Right ventricle myocardium superior (tissue), 1 donor: ENCODE data around the gene RGS19. TPM values are rescaled to one million over a fixed set of nuclear protein-coding genes. Genes with fewer than 3 reads are reported as not detected.
"Not testable (repeated sequence)": the region's sequence is repeated elsewhere in the genome, so short reads cannot be mapped to it uniquely, and the experiment has no call there.

Experiments used
- ATAC-seq: fragments of 200-7000 bp; cut with Tn5 transposase; one replicate; pipeline ENCODE4 v1.9.1; 2020; ENCODE audit warnings: mild to moderate bottlenecking; ENCODE audit not compliant: poor library complexity
- DNase-seq: peaks from one replicate; pipeline ENCODE4 v3.0.0-alpha.2; 2020
- intact Hi-C: fragments of 100-400 bp; cut with DNase I; formaldehyde crosslinking; loops from one replicate; pipeline ENCODE4 v1.11.2; 2022
- total RNA-seq: library from RNA; stranded (reverse); fragmentation: NEBNext Ultra II Directional; extraction: Animal tissue kit (Norgen Biotek cat#: 25700); gene quantifications from one replicate; pipeline ENCODE4 v1.2.1, GENCODE V29; 2021
- donor health status: DM: no; HTN: yes; CAD: no; lungs with severe emphysema.

Gene RGS19
- total RNA-seq, 1 donor from 2014 or later, result 6.7 TPM

DNA sequence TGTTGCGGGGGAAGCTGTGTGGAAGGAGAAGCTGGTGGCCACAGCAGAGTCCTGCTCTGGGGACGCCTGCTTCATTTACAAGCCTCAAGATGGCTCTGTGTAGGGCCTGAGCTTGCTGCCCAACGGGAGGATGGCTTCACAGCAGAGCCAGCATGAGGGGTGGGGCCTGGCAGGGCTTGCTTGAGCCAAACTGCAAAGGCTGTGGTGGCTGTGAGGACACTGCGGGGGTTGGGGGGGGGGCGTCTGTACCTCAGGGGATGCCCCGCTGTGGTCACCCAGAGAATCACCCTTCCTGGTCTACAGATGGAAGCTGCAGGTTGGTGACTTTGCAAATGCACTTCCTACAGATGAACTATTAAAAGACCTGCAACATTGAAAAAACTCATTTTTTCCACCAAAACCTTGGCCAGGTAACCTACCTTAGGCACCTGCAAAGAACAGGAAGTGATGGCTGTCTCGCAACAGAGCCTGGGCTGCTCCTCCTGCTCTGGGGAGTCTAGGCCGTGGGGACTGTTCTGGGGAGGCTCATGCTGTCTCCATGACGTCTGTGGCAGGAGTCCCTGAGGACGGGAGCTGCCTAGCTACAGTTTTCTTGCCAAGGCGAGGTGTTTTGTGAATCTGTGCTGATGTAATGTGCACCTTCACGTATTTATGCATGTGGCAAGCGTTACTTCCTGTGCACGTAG, 20.7 kb upstream of the RGS19 start:
- intact Hi-C loops, result no loop called here
- DNase-seq (peak; percentile 14), ATAC-seq (no peak)

DNA sequence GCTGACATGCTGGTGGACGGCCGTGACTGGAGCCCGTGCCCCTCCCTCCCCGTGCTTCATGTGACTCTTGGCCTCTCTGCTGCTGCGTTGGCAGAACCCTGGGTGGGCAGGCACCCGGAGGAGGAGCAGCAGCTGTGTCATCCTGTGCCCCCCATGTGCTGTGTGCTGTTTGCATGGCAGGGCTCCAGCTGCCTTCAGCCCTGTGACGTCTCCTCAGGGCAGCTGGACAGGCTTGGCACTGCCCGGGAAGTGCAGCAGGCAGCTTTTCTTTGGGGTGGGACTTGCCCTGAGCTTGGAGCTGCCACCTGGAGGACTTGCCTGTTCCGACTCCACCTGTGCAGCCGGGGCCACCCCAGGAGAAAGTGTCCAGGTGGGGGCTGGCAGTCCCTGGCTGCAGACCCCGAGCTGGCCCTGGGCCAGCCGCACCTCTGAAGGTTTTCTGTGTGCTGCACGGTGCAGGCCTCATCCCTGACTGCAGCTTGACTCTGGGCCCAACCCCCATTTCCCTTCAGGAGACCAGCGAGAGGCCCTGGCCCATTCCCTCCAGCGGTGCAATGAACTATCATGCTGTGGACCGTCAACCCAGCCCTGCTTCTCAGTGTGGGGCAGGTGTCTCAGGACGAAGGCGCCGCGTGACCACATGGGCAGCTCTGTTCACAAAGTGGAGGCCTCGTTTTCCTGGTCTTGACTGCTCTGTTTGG, 19.9 kb upstream of the RGS19 start:
- ATAC-seq, result no peak
- peak; percentile 22 for DNase-seq
- intact Hi-C loops, result no loop called here

DNA sequence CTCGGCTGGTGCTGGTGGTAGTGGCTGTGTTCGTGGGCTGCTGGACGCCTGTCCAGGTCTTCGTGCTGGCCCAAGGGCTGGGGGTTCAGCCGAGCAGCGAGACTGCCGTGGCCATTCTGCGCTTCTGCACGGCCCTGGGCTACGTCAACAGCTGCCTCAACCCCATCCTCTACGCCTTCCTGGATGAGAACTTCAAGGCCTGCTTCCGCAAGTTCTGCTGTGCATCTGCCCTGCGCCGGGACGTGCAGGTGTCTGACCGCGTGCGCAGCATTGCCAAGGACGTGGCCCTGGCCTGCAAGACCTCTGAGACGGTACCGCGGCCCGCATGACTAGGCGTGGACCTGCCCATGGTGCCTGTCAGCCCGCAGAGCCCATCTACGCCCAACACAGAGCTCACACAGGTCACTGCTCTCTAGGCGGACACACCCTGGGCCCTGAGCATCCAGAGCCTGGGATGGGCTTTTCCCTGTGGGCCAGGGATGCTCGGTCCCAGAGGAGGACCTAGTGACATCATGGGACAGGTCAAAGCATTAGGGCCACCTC, 19.2 kb upstream of the RGS19 start:
- DNase-seq (no peak), ATAC-seq (no peak)
- intact Hi-C loops, result no loop called here

DNA sequence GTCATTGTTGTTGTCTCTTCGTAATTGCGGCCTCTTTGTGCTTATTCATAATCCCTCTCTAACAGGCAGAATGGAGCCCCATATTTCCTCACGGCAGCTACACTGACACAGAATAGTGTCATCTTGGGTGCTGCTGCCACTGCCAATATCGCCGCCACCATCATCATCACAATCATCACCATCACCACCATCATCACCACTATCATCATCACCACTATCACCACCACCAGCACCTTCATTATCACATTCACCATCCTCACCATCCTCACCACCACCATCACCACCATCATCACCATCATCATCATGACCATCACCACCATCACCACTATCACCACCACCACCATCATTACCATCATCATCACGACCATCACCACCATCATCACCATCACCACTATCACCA, 17.2 kb upstream of the RGS19 start:
- ATAC-seq, result no peak
- intact Hi-C loops, result no loop called here
- no peak for DNase-seq

DNA sequence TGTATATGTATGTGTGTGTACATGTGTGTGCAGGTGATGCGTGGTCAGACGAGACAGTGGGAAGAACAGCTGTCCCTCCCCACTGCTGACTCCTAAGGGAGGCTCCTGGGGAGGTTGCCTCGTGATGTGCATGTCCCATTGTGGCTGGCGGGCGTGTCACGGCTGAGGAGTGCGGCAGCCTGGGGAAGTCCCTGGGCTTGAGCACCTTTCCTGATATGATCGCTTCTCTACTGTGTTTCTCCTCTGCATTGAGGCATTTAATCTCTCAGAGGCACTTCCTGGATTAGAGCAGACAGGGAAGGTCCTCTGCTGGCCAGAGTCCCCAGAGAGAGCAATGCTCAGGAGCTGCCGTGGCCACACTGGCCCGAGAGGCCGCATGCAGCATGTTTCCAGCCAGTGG, 16.6 kb upstream of the RGS19 start:
- DNase-seq, result no peak
- intact Hi-C loops, result no loop called here
- ATAC-seq, result no peak

DNA sequence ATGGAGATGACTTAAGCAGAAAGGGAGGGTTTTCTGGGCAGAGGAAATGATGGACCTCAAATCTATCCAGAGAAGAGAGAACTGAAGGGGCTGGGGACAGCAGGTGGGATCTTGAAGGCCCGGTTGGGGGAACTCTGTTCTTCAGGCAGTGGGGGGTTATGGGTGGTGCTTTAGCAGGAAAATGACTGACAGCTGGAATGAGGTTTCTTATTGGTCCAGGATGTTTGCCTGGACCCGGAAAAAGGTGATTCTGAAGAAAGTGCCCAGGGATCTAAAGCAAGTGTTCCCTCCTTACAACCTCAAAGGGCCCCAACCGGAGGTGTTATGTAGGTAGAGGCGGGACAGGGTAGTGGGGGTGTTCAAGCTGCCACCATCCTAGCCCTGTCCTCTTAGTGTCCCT, 16.1 kb upstream of the RGS19 start:
- no peak for ATAC-seq
- intact Hi-C loops, result no loop called here
- no peak for DNase-seq

DNA sequence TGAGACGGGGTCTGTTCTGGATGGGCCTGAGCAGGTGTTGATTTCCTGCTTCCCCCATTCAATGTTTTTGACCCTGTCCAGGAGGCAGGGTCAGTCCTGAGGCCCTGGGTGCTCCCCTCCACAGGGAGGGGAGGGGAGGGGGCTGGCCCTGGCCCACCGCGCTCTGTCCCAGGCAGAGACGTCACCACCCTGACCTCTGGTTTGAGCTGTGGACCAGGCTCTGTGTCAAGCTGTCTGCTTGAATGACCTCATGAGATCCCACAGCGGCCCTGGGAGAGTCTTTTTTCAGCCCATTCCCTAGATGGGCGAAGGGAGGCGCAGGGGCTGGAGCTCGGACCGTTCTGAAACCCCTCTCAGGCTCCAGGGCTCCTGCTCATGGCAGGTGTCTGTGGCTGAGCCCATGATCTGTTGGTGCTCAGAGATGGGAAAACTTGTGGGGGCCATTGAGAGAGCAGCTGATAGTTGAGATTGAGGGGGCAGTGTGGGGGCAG, 13.7 kb upstream of the RGS19 start:
- intact Hi-C loops, result no loop called here
- ATAC-seq (no peak), DNase-seq (no peak)

DNA sequence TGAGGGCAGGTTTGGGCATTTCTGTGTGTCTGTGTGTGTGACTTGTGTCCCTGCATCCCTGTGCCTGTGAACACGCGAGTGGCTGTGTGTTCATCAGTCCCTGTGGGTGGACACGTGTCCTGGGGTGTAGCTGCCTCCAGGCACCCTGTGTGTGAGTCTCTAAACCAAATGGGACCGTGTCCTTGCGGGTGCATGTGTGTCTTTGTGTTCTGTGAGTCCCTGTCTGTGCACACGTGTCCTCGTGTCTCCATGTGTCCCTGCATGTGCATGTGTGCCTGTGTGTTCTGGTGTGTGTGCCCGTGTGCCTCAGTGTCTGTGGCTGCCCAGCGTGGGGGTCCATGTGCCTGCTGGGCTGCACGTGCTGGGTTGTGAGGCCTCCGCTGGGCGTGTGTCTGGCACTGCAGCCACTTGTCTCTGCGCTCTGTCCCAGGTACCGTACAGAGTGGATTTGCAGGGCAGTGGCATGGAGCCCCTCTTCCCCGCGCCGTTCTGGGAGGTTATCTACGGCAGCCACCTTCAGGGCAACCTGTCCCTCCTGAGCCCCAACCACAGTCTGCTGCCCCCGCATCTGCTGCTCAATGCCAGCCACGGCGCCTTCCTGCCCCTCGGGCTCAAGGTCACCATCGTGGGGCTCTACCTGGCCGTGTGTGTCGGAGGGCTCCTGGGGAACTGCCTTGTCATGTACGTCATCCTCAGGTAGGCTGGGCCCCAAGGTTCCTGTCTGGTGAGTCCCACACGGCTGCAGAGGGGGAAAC, 13.1 kb upstream of the RGS19 start:
- intact Hi-C loops, result no loop called here
- DNase-seq, result no peak
- no peak for ATAC-seq

DNA sequence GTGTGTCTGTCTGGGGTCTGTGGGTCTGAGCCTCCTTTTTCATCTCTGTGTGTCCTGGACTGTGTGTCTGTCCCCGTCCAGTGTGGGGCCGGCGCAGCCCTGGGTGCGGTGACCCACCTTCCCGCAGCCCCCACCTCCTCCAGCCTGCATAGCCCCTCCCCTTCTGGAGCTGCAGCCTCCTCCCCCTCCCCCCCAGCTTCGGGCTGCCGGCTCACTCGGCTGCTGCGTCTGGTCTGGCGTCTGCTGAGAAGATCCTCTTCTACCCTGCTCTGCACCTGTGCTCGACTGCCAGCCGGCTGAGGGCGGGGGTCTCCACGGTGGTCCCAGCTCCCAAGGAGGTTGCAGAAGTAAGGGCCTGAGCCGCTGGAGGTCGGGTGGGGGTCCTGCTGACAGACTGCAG, 12.5 kb upstream of the RGS19 start:
- no peak for DNase-seq
- no peak for ATAC-seq
- intact Hi-C loops, result no loop called here

DNA sequence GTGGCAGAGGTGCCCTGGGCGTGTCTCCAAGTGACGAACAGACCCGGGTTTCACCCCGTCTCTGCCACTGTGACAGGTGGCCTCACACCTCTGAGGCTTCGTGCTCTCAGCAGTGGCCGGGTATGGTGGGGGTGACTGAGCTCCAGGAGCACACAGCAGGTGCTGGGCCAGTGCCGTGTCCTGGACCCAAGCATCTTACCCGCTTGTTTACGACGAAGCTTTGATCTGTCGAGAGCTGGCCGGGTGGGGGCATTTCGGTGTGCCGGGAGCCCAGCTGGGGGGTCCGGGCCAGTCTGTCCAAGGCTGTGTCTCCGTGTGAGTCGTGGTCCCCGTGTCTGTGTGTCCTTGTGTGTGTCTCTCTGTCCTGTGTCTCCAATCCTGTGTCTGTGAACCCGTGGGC, 12.0 kb upstream of the RGS19 start:
- intact Hi-C loops, result no loop called here
- ATAC-seq (no peak), DNase-seq (no peak)

DNA sequence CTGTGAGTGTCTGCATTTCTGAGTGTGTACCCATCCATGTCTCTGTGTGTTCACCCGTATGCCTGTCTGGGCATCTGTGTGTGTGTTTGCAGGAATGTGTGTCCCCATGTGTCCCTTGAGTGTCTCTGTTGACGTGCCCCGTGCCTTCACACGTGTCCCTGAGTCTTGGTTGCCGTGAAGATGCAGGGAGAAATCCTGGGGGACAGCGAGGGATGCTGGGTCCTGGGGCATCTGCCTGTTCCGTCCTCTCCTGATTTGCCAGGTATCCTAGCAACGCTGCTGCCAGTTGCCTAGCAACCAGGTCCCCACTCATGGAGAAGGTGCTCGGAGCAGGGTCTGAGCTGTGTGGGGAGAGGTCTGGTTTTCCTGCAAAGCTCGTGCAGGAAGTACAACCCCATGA, 10.8 kb upstream of the RGS19 start:
- DNase-seq (no peak), ATAC-seq (no peak)
- intact Hi-C loops, result no loop called here

DNA sequence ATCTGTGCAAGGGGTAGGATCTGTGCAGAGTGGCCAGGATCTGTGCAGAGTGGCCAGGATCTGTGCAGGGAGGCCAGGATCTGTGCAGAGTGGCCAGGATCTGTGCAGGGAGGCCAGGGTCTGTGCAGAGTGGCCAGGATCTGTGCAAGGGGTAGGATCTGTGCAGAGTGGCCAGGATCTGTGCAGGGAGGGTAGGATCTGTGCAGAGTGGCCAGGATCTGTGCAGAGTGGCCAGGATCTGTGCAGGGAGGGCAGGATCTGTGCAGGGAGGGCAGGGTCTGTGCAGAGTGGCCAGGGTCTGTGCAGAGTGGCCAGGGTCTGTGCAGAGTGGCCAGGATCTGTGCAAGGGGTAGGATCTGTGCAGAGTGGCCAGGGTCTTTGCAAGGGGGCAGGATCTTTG, 9.3 kb upstream of the RGS19 start:
- DNase-seq, intact Hi-C loops, ATAC-seq: not testable (repeated sequence)

DNA sequence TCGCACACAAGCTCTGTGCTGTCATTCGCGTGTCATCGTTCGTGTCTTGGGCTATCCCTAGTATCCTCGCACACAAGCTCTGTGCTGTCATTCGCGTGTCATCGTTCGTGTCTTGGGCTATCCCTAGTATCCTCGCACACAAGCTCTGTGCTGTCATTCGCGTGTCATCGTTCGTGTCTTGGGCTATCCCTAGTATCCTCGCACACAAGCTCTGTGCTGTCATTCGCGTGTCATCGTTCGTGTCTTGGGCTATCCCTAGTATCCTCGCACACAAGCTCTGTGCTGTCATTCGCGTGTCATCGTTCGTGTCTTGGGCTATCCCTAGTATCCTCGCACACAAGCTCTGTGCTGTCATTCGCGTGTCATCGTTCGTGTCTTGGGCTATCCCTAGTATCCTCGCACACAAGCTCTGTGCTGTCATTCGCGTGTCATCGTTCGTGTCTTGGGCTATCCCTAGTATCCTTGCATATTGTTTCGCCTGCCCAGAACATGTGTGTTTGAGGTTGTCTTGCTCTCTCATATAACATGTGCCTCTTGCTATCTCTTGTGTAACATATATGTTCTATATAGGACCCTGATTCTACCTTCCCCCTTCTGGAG, 8.0 kb upstream of the RGS19 start:
- ATAC-seq, intact Hi-C loops, DNase-seq: not testable (repeated sequence)

DNA sequence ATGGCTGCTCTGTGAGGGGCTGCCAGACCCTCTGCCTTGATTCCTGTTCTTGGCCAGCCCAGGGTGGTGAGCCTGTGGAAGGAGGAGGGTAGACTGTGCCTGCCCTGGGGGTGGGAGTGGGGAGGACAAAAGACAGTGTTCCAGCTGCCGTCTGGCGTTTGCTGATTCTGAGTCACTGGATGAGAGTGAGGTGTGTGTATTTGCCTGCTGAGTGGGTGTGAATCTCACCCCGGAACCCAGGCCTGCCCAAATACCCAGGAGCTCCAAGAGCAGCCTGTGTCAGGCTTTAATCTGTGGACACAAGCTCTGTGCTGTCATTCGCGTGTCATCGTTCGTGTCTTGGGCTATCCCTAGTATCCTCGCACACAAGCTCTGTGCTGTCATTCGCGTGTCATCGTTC, 7.5 kb upstream of the RGS19 start:
- DNase-seq (no peak), ATAC-seq (no peak)
- intact Hi-C loops, result no loop called here

DNA sequence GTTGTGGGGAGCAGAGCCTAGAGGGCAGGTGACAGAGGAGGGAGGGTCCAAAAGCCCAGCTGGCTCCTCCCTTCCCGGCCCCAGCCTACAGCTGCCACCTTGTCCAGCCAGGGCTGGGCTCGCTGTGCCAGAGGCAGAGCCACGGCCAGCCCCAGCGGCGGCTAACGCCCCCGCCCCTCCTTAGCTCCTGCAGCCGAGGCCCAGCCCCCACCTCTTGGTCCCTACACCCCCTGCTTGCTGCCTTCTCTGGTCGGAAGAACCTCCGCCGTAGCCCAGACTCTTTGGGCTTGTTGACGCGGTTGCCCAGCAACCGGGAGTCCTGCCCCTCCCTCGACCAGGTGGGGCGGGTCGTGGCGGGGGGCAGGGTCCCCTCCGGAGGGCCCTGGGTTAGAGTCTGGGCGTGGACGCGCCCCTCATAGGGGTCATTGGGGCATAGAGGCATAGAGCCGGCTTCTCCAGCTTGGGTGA, 5.4 kb upstream of the RGS19 start:
- ATAC-seq, result no peak
- no peak for DNase-seq
- intact Hi-C loops, result no loop called here

DNA sequence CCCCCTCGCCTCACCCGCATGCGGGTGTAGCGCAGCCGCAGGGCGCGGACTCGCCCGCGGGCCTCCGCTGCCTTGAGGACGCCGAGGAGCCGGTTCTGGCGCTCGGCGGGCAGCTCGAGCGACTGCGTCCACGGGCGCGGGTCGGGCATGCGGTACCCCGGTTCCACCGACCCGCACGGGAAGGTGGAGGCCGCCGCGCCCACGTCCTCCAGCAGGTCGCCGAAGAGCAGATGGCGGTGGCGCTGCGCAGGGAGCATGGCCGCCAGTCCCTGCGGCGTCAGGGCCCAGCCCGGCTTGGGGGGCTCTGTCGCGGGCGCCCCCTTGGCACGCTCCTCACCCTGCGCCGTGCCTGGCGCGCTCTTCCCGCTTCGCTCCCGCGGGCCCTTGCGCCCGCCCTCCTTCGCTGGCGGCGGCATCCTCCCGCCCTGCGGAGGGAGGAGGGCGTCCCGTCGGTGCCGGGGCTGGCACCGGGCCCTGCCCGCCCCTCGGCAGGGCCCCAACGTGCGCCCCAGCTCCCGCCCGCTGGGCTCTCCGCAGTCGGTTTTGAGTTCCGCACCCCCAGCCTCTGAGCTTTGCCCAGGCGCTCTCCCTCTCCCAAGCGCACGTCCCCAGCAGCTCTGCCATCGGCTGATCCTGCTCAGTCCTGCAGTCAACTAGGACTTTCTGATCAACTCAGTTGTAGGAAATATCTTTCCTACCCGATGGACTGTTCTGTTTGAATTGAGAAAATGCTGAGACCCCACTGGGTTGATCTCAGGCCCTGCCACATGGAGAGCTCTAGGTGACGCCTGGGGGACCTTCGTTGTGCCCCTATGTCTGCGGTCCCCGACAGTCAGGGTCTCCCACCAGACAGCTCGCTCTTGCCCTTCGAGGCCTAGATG, 4.7 kb upstream of the RGS19 start, which contains the start of gene LKAAEAR1:
LKAAEAR1 (minus strand) TSS at position 595 of the 881 bp plus-strand sequence; CDS start at position 416, 179 bp downstream.
- intact Hi-C loops, result no loop called here
- ATAC-seq (no peak), DNase-seq (no peak)

DNA sequence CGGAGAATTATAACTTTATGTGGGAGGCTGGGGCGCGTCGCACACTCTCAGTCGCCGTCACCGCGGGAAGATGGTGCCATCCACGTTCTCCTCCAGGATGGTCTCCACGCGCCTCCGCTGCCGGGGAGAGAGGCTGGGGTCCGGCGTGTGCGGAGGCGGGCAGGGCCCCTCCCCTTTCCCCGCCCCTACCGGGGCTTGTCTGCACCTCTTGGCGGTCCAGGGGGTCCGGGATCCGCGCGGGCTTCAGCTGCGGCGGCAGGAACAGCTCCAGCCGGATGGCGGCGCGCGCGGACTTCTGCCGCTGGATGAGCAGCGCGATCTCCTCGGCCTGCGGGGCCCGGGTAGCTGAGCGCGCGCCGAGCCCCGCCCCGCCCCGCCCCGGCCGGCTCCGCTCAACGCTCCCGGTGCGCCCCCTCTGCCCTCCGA, 4.1 kb upstream of the RGS19 start:
- peak; percentile 90 for DNase-seq
- peak; percentile 71 for ATAC-seq
- intact Hi-C loops, result no loop called here

DNA sequence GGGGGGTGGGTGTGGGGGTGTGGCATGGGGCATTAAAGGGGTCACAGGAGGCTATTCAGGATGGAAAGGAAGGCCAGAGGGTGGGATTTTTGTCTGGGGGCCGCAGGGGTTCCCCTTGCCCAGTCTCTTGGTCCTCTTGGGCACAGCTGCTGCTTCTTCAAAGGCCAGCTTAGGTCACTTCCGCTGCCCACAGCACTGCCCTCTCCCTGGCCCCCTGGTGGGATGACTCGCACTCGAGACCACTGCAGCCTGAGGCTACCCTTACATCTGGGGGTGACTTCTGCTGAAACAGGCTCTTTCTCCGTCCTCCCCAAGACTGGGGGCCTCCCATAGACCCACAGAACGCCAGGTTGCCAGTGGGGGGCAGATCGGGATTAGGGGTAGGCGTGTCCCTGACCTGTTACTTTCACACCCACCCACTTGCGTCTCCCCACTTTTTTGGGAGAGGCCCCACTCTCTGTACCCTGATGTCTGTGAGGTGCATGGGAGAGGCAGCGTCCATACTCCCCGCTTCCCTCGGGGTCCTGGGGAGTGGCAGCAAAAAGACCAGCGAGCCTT, 3.6 kb upstream of the RGS19 start:
- ATAC-seq (no peak), DNase-seq (no peak)
- intact Hi-C loops, result no loop called here
